Measurements from ENCODE around the gene IL27RA. TPM values are rescaled to one million over a fixed set of nuclear protein-coding genes. Genes with fewer than 3 reads are reported as not detected.
A peak's percentile ranks its signal among the peaks of the same experiment; 100 is the strongest.

Gene IL27RA
- total RNA-seq, 4 donors from 2014 or later, result 1.0 to 10.0 (median 3.7) TPM

- peak in 1 of 2 donors; percentile 53 for DNase-seq
- H3K9me3 ChIP-seq, result peaks cover 0 to 3% of the 10 kb centered on the region in 2 donors
- H3K4me1 ChIP-seq, result no peaks in the 10 kb centered on the region
- intact Hi-C loops (cut with DNase I; ENCODE audit: low total_unique reads), result no loop called here
- no peaks in the 10 kb centered on the region for H3K36me3 ChIP-seq
- H3K27me3 ChIP-seq, result no peaks in the 10 kb centered on the region
- peak overlapping the region; percentile 90 to 91 for H3K27ac ChIP-seq
- H3K4me3 ChIP-seq, result peak overlapping the region; percentile 50 to 81
- TF ChIP-seq POLR2A (IDR thresholded peaks at IDR 0.05), result no peak
- TF ChIP-seq, protein P1, sequence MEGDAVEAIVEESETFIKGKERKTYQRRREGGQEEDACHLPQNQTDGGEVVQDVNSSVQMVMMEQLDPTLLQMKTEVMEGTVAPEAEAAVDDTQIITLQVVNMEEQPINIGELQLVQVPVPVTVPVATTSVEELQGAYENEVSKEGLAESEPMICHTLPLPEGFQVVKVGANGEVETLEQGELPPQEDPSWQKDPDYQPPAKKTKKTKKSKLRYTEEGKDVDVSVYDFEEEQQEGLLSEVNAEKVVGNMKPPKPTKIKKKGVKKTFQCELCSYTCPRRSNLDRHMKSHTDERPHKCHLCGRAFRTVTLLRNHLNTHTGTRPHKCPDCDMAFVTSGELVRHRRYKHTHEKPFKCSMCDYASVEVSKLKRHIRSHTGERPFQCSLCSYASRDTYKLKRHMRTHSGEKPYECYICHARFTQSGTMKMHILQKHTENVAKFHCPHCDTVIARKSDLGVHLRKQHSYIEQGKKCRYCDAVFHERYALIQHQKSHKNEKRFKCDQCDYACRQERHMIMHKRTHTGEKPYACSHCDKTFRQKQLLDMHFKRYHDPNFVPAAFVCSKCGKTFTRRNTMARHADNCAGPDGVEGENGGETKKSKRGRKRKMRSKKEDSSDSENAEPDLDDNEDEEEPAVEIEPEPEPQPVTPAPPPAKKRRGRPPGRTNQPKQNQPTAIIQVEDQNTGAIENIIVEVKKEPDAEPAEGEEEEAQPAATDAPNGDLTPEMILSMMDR (IDR thresholded peaks at IDR 0.05), result peak in 2 of 4 experiments; percentile 36 to 38
Measured at GRCh38 chr19:14089662-14090508, 58.3 kb downstream of the IL27RA start.

GRCh38 chr19:14090509-14091080 lies 59.0 kb downstream of the IL27RA start, which contains the start of gene SAMD1:
SAMD1 (minus strand) TSS chr19:14090751.
- H3K4me1 ChIP-seq, result no peaks in the 10 kb centered on the region
- no peak for TF ChIP-seq POLR2A (IDR thresholded peaks at IDR 0.05)
- TF ChIP-seq, protein P1 (IDR thresholded peaks at IDR 0.05), result no peak
- H3K9me3 ChIP-seq, result peaks cover 0 to 3% of the 10 kb centered on the region in 2 donors
- peak; percentile 88 to 96 for DNase-seq
- no peaks in the 10 kb centered on the region for H3K27me3 ChIP-seq
- intact Hi-C loops (cut with DNase I; ENCODE audit: low total_unique reads), result no loop called here
- H3K27ac ChIP-seq, result peak within 1 kb of the TSS; percentile 90 to 91
- H3K36me3 ChIP-seq, result no peaks in the 10 kb centered on the region
- peak within 1 kb of the TSS; percentile 50 to 81 for H3K4me3 ChIP-seq

GRCh38 chr19:14091081-14091812 lies 59.7 kb downstream of the IL27RA start:
- DNase-seq, result peak; percentile 51 to 80
- Histone ChIP-seq H3K27ac (peak overlapping the region; percentile 90 to 91), H3K9me3 (peaks cover 0 to 3% of the 10 kb centered on the region in 2 donors), H3K36me3 (no peaks in the 10 kb centered on the region), H3K27me3 (no peaks in the 10 kb centered on the region), H3K4me3 (peak overlapping the region; percentile 50 to 81), H3K4me1 (no peaks in the 10 kb centered on the region)
- peak; percentile 50 to 86 for TF ChIP-seq POLR2A (IDR thresholded peaks at IDR 0.05)
- TF ChIP-seq, protein P1 (IDR thresholded peaks at IDR 0.05), result peak; percentile 3 to 36 (median 24)
- intact Hi-C loops (cut with DNase I; ENCODE audit: low total_unique reads), result no loop called here

DNA sequence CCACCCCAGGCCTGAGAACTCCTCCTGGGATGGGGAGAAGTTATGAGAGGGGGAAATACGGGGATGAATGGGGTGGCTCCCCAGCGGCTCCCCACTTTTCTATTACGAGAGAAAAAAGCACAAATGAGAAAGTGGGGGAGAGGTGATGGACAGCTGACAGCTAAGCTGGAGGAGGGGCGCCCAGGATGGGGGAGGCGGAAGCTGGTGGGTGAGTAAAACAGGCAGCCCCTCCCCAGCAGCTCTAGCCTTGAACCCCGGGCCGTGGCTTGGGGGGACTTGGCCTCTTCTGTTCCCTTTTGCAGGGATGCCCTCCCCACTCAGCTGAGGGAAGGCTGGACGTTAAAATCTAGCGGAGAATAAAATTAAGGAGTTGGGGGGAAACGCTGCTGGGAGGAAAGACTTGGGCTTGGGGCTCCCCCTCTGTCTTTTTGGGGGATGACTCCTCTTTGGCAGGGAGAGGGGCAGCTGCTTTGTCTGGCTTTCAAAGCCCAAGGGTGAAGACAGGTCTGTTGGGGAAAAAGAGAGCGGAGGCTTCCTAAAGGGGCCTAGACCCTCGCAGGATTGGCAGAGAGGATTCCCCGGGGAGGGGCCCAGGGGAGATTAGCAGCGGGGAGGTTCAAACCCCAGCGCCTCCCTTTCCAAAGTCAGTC lies 60.4 kb downstream of the IL27RA start:
- H3K9me3 ChIP-seq, result peaks cover 0 to 3% of the 10 kb centered on the region in 2 donors
- TF ChIP-seq, protein P1 (IDR thresholded peaks at IDR 0.05), result no peak
- TF ChIP-seq POLR2A (IDR thresholded peaks at IDR 0.05), result no peak

More for the DNA sequence above, 60.4 kb downstream of the IL27RA start:
- no peaks in the 10 kb centered on the region for H3K4me1 ChIP-seq
- peak overlapping the region; percentile 50 to 81 for H3K4me3 ChIP-seq
- H3K27me3 ChIP-seq, result no peaks in the 10 kb centered on the region
- intact Hi-C loops (cut with DNase I; ENCODE audit: low total_unique reads), result no loop called here
- H3K36me3 ChIP-seq, result no peaks in the 10 kb centered on the region
- peak overlapping the region; percentile 90 to 91 for H3K27ac ChIP-seq
- DNase-seq, result no peak

All from uterus (tissue), 4 donors.